Activated T-cell treated with anti-CD3 and anti-CD28 coated beads for 1 hour (primary cell): Measurements from ENCODE around the gene CDCA7.
"Not testable (repeated sequence)": the region's sequence is repeated elsewhere in the genome, so short reads cannot be mapped to it uniquely, and the experiment has no call there.

Experiments
- DNase-seq: peaks from one replicate; pipeline ENCODE4 v3.0.0-alpha.2; 2020; ENCODE audit warnings: low read depth

CDCA7 gene

DNA sequence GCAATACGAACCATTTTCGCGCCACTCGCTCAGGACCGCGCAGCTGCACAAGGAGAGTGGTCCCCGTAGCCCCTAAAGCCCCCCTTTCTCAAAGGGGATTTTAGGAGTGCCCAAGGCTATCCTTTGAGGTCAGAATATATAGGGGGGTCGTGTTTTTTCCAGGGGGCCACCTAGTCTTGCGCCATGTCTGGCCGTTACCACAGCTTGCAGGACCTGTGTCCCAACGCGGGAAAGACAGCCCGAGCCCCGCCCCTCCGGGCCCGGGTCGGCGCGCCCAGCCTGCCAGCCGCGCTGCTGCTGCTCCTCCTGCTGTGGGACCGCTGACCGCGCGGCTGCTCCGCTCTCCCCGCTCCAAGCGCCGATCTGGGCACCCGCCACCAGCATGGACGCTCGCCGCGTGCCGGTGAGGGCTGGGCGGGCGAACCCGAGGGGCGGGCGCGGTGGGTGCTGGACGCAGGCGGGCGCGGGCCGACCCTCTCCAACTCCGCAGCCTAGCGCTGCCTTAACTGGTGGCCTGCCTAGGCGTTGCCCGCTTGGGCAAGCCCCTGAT lies at the start of gene CDCA7:
Gene CDCA7 (plus strand): TSS at position 291 of the 550 bp plus-strand sequence. CDS start 92 bp downstream, at position 383.
- peak; percentile 24 for DNase-seq

GRCh38 chr2:173305303-173305702 lies 49.4 kb upstream of the CDCA7 start:
- no peak for DNase-seq

GRCh38 chr2:173307293-173307692 lies 47.4 kb upstream of the CDCA7 start:
- no peak for DNase-seq

DNA sequence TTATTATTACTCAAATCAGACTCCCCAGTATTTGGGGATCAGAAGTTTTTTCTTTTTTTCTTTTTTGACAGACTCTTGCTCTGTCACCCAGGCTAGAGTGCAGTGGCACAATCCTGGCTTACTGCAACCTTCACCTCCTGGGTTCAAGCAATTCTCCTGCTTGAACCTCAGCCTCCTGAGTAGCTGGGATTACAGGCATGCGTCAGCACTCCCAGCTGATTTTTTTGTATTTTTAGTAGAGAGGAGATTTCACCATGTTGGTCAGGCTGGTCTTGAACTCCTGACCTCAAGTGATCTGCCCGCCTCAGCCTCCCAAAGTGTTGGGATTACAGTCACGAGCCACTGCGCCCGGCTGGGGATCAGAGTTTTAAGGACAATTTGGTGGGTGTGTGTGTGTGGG lies 45.3 kb upstream of the CDCA7 start:
- DNase-seq: not testable (repeated sequence)

- DNase-seq: no peak
Measured at GRCh38 chr2:173311844-173312606, 42.6 kb upstream of the CDCA7 start.

- no peak for DNase-seq
Measured at GRCh38 chr2:173323371-173323770, 31.3 kb upstream of the CDCA7 start.

GRCh38 chr2:173326806-173327205 lies 27.9 kb upstream of the CDCA7 start:
- DNase-seq: no peak

- DNase-seq: no peak
Measured at GRCh38 chr2:173327421-173327820, 27.3 kb upstream of the CDCA7 start.

DNA sequence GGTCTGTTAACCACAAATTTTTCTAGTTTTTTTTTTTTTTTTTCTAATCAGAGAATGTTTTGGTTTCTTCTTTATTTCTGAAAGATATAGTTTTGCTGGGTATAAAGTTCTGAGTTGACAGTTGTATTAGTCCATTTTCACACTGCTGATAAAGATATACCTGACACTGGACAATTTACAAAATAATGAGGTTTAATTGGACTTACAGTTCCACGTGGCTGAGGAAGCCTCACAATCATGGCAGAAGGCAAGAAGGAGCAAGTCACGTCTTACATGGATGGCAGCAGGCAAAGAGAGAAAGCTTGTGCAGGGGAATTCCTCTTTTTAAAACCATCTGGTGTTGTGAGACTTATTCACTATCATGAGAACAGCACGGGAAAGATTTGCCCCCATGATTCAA lies 21.7 kb upstream of the CDCA7 start:
- DNase-seq: not testable (repeated sequence)

DNA sequence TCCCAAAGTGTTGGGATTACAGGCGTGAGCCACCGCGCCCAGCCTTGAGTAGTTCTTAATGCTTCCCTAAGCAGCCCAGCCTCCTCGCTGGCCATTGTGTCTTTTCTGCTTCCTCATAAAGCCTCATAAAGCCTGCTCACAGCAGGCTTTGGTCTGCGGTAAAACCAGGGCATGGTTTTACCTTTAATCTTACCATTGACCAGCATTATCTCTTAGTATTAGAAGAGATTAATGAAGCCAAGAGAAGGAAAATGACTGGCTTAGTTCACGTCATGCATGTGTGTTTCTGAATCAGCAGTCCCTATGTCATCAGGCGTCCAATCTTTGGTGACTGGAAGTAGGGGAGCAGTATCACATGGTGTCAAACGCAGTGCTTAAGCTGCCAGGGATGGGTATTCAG lies 14.9 kb upstream of the CDCA7 start:
- no peak for DNase-seq

- no peak for DNase-seq
Measured at GRCh38 chr2:173343921-173344320, 10.8 kb upstream of the CDCA7 start.

DNA sequence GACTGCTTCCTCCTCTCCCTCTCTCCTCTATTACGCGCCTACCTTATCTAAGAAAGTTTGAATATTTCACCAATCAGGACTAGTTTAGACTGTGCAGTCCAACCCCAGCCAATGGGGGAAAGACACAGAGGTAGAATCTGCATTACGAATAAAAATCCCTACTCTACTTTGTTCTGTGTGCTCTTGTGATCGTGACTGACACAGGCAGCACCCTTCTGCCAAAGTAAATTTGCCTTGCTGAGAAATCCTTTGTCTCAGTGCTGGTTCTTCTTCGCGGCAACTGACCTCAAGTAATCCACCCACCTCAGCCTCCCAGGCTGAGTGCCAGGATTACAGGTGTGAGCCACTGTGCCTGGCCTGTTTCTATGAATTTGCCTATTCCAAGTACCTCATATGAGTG lies 8.6 kb upstream of the CDCA7 start:
- no peak for DNase-seq

DNA sequence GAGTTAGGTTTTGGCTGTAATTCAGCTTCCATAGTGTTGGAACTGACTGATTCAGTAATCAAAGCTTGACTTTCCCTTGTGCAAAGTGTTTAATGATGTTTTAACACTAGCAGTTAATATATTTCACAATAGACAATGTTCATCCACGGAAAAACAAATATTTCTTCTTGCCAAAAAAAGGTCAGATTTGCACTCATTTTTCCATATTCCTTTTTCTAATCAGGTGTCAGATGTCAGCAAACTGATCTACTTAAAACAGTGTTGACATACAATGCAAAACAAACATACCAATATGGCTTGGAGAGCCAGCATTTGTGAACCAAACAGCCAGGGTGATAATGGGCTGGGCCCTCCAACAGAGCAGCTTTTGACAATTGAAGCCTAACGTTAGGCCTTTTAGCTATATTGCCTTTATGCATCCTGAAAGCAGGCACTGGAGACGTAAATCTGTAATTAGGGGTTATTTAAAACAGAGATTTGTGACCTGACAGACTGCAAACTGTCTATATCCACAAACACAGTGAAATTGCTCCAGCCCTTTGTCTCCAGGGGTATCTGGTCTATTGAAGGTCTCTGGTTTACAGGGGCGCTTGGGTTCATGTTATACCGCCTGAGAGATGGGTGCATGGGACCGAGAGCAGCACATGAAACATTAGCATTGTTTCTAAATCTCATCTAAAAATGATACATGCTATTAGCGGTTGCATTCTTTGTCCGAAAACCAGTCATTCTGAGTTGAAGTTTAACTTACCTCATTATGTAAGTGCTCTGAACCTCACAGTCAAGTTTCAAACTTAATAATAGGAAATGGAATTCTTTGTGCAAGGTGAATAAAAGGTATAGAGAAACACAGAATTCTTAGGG lies 7.1 kb upstream of the CDCA7 start:
- DNase-seq: no peak

DNA sequence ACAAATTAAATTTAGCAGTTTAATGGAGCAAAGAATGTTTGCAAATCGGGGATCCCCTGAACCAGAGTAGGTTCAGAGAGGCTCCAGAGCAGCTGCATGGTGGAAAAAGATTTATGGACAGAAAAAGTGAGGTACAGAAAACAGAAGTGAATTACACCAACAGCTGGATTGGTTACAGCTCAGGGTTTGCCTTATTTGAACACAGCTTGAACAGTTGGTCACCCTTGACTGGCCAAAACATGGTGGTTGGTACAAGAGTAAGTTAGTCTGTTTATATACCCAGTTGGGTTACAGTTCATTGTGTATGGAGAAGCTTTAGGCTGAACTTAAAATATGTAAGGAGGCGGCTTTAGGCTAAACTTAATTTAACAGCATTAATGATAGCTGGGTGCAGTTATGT lies 5.4 kb upstream of the CDCA7 start:
- DNase-seq: no peak

DNA sequence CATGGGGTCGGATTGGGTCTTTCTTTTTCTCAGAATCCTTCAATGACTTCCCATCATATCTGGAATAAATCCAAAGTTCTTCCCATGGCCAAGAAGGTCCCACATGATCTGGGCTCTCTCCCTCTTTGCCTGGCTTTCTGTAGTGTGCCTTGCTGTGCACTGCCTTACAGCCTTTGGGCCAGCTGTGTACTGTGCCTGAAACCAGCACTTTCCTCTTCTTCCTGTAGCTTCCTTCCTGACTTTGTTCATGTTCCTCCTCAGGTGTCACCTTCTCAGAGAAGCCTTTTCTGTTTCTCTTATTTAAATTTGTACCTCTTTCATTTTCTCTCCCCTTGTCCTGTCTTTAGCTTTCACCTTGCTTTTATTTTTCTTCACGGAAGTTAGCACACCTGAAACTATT lies 4.3 kb upstream of the CDCA7 start:
- DNase-seq: no peak

DNA sequence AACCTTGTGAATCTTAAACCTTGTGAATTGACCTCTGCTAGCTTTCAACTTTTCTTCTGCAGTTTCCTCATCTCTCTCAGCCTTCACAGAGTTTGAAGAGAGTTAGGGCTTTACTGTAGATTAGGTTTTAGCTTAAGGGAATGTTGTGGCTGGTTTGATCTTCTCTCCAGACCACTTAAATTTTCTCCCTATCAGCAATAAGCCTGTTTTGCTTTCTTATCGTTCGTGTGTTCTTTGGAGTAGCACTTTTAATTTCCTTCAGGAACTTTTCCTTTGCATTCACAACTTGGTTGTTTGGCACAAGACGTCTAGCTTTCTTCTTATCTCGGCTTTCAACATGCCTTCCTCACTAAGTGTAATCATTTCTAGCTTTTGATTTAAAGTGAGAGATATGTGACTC lies 2.8 kb upstream of the CDCA7 start:
- DNase-seq: no peak

GRCh38 chr2:173353556-173353955 lies 1.1 kb upstream of the CDCA7 start:
- DNase-seq: no peak

- no peak for DNase-seq
Measured at GRCh38 chr2:173354073-173354581, 545 bp upstream of the CDCA7 start.

- no peak for DNase-seq
Measured at GRCh38 chr2:173355132-173355865, 627 bp downstream of the CDCA7 start.

- no peak for DNase-seq
Measured at GRCh38 chr2:173355866-173356508, 1.3 kb downstream of the CDCA7 start.

GRCh38 chr2:173357346-173357745 lies 2.7 kb downstream of the CDCA7 start:
- no peak for DNase-seq

GRCh38 chr2:173358616-173359015 lies 3.9 kb downstream of the CDCA7 start:
- DNase-seq: no peak
